NB4 (cell line): Measurements from ENCODE around the gene ZNF697.

Experiments
- CTCF ChIP-seq: IDR thresholded peaks from one replicate; pipeline ENCODE4 v1.5.1; 2012; ENCODE audit warnings: low read depth, low read length
- MAX ChIP-seq: IDR thresholded peaks from 2 replicates; pipeline ENCODE4 v1.6.1; 2011; ENCODE audit warnings: low read depth, low read length
- MYC ChIP-seq: IDR thresholded peaks from 2 replicates; pipeline ENCODE4 v1.6.1; 2011; ENCODE audit warnings: low read depth, low read length
- POLR2A ChIP-seq: IDR thresholded peaks from 2 replicates; pipeline ENCODE4 v1.6.1; 2011; ENCODE audit warnings: mild to moderate bottlenecking; ENCODE audit not compliant: insufficient read length; ENCODE audit errors: extremely low read depth

GRCh38 chr1:119651641-119652040 is 3.6 kb upstream of the ZNF697 start:
- TF ChIP-seq CTCF (no peak), MYC (no peak), MAX (no peak), POLR2A (no peak)
